WI38 (cell line): ENCODE measurements around the gene GOLGA6L10.
"Not testable (repeated sequence)": the region's sequence is repeated elsewhere in the genome, so short reads cannot be mapped to it uniquely, and the experiment has no call there.

Experiments
- H3K4me3 ChIP-seq: 2 replicates; pipeline ENCODE4 v1.5.1; 2011; ENCODE audit warnings: low read depth, mild to moderate bottlenecking, control low read depth, low read length
- TF ChIP-seq, protein P1 (sequence below): IDR thresholded peaks from 2 replicates; pipeline ENCODE4 v1.5.1; 2012; ENCODE audit warnings: low read depth, mild to moderate bottlenecking, control low read depth, low read length

The GOLGA6L10 gene

GRCh38 chr15:82315519-82316246, 33.6 kb downstream of the GOLGA6L10 start:
- no peak overlapping the region for H3K4me3 ChIP-seq
- TF ChIP-seq, protein P1, sequence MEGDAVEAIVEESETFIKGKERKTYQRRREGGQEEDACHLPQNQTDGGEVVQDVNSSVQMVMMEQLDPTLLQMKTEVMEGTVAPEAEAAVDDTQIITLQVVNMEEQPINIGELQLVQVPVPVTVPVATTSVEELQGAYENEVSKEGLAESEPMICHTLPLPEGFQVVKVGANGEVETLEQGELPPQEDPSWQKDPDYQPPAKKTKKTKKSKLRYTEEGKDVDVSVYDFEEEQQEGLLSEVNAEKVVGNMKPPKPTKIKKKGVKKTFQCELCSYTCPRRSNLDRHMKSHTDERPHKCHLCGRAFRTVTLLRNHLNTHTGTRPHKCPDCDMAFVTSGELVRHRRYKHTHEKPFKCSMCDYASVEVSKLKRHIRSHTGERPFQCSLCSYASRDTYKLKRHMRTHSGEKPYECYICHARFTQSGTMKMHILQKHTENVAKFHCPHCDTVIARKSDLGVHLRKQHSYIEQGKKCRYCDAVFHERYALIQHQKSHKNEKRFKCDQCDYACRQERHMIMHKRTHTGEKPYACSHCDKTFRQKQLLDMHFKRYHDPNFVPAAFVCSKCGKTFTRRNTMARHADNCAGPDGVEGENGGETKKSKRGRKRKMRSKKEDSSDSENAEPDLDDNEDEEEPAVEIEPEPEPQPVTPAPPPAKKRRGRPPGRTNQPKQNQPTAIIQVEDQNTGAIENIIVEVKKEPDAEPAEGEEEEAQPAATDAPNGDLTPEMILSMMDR = no peak

GRCh38 chr15:82314769-82315518, 34.3 kb downstream of the GOLGA6L10 start:
- TF ChIP-seq, protein P1 = no peak
- H3K4me3 ChIP-seq = no peak overlapping the region

GRCh38 chr15:82313951-82314768, 35.1 kb downstream of the GOLGA6L10 start:
- H3K4me3 ChIP-seq = not testable (repeated sequence)

- TF ChIP-seq, protein P1 = no peak
- H3K4me3 ChIP-seq = no peak overlapping the region
These were observed 35.8 kb downstream of the GOLGA6L10 start for GRCh38 chr15:82313446-82313845.

DNA sequence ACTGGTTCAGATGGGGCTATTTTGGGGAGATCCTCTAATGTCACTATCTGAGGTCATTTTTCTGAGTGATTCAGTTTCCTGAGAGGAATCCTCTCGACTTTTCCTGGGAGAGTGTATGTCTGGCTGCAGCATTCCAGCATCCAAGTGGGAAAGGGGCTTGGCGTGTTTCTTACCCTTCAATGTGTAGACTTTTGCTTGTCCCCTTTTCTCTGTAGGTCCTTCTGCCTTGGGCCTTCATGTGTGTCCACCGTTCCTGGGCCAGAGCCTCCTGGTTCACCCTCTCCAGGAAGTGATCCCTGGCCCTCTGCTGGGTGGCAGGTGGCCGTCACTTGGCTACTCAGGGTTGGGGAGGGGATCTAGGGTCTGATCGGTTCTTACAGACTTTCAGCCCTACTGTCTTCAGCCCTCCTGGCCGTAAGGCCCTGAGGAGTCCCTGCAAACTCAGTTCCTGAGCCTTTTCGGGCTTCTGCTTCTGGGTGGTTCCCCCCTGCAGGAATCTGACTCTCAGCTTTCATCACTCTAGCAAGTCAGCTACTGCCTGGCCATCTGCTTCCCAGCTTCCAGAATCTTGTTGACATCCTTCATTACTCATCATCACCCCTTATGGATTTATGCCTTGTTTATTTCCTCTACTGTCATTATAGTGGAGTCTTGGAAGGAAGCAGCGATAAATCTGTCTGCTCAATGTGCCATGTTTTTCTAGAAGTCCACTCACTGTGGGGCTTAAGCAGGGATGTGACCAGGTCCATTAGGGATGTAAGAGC, 36.5 kb downstream of the GOLGA6L10 start:
- no peak overlapping the region for H3K4me3 ChIP-seq
- TF ChIP-seq, protein P1 = no peak

DNA sequence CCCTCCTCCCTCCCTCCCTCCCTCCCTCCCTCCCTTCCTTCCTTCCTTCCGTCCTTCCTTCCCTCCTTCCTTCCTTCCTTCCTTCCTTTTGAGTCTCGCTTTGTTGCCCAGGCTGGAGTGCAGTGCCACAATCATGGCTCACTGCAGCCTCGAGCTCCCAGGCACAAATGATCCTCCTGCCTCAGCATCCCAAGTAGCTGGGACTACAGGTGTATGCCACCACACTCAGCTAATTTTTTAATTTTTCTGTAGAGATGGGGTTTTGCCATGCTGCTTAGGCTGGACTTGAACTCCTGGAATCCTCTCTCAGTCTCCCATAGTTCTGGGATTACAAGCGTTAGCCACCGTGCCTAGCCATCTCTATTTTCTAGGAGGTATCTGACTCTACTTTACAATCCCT, 38.0 kb downstream of the GOLGA6L10 start:
- not testable (repeated sequence) for H3K4me3 ChIP-seq

GRCh38 chr15:82309802-82310201, 39.5 kb downstream of the GOLGA6L10 start:
- H3K4me3 ChIP-seq = no peak overlapping the region
- TF ChIP-seq, protein P1 = no peak
